Fibroblast of gingiva (primary cell): ENCODE data around the gene RASSF9.

Experiments
- DNase-seq: peaks from one replicate; pipeline ENCODE4 v3.0.0-alpha.2; 2011; ENCODE audit warnings: low read depth

RASSF9 gene

GRCh38 chr12:85821206-85821605 is 15.0 kb downstream of the RASSF9 start:
- DNase-seq = no peak

- DNase-seq = peak; percentile 36
Observed at GRCh38 chr12:85820101-85820500, 16.1 kb downstream of the RASSF9 start.

- no peak for DNase-seq
Observed at GRCh38 chr12:85814741-85815140, 21.5 kb downstream of the RASSF9 start.

GRCh38 chr12:85814071-85814470 is 22.1 kb downstream of the RASSF9 start:
- DNase-seq = no peak

- no peak for DNase-seq
Observed at GRCh38 chr12:85809500-85809899, 26.7 kb downstream of the RASSF9 start.

- DNase-seq = no peak
Observed at GRCh38 chr12:85807730-85808129, 28.5 kb downstream of the RASSF9 start.

- DNase-seq = peak; percentile 20
Observed at GRCh38 chr12:85805654-85806053, 30.6 kb downstream of the RASSF9 start.

- DNase-seq = peak; percentile 43
Observed at GRCh38 chr12:85804663-85805062, 31.5 kb downstream of the RASSF9 start.

GRCh38 chr12:85803923-85804322 is 32.3 kb downstream of the RASSF9 start:
- DNase-seq = no peak

GRCh38 chr12:85803231-85803630 is 33.0 kb downstream of the RASSF9 start:
- peak; percentile 4 for DNase-seq

GRCh38 chr12:85798122-85798521 is 38.1 kb downstream of the RASSF9 start:
- no peak for DNase-seq

GRCh38 chr12:85796001-85796400 is 40.2 kb downstream of the RASSF9 start:
- DNase-seq = no peak

- no peak for DNase-seq
Observed at GRCh38 chr12:85794531-85794930, 41.7 kb downstream of the RASSF9 start.

- DNase-seq = no peak
Observed at GRCh38 chr12:85784096-85784720, 52.0 kb downstream of the RASSF9 start.

GRCh38 chr12:85782711-85783110 is 53.5 kb downstream of the RASSF9 start:
- DNase-seq = no peak

- no peak for DNase-seq
Observed at GRCh38 chr12:85781766-85782165, 54.4 kb downstream of the RASSF9 start.

- DNase-seq = no peak
Observed at GRCh38 chr12:85779768-85780167, 56.4 kb downstream of the RASSF9 start.

- DNase-seq = no peak
Observed at GRCh38 chr12:85775091-85775490, 61.1 kb downstream of the RASSF9 start.

GRCh38 chr12:85765453-85765869 is 70.7 kb downstream of the RASSF9 start:
- DNase-seq = peak; percentile 21

- DNase-seq = no peak
Observed at GRCh38 chr12:85759623-85760022, 76.6 kb downstream of the RASSF9 start.

- no peak for DNase-seq
Observed at GRCh38 chr12:85759091-85759490, 77.1 kb downstream of the RASSF9 start.

- DNase-seq = no peak
Observed at GRCh38 chr12:85755760-85756159, 80.4 kb downstream of the RASSF9 start.
